Neural cell (in vitro differentiated cells): ENCODE data around the gene OPRL1. TPM values are rescaled to one million over a fixed set of nuclear protein-coding genes. Genes with fewer than 3 reads are reported as not detected.
"Not testable (repeated sequence)": the region's sequence is repeated elsewhere in the genome, so short reads cannot be mapped to it uniquely, and the experiment has no call there.

Source experiments
- H2AFZ ChIP-seq: fragments of 200-600, 300-800 bp; sonication (generic), shearing (Covaris generic); 2 replicates; pipeline ENCODE4 v1.6.0; 2014; ENCODE audit warnings: low read depth, mild to moderate bottlenecking, antibody characterized with exemption, low read length, moderate library complexity
- H3F3A ChIP-seq: fragments of 200-600 bp; shearing (Covaris generic); 2 replicates; pipeline ENCODE4 v1.6.1; 2016; ENCODE audit warnings: mild to moderate bottlenecking, moderate library complexity, mixed read lengths, antibody characterized with exemption, low read length; ENCODE audit not compliant: insufficient read depth, poor library complexity, severe bottlenecking
- H3K27ac ChIP-seq: fragments of 200-600, 300-800 bp; sonication (generic), shearing (Covaris generic); 2 replicates; pipeline ENCODE4 v1.5.1; 2014; ENCODE audit warnings: mild to moderate bottlenecking, low read length, moderate library complexity
- H3K27me3 ChIP-seq: fragments of 300-800, 200-600 bp; sonication (generic), shearing (Covaris generic); 2 replicates; pipeline ENCODE4 v1.6.0; 2014; ENCODE audit warnings: mild to moderate bottlenecking, low read depth, low read length, moderate library complexity; ENCODE audit not compliant: insufficient read depth
- H3K36me3 ChIP-seq: fragments of 300-800, 200-600 bp; sonication (generic), shearing (Covaris generic); 2 replicates; pipeline ENCODE4 v1.5.1; 2014; ENCODE audit warnings: mild to moderate bottlenecking, antibody characterized with exemption, low read length, moderate library complexity; ENCODE audit not compliant: insufficient read depth
- H3K4me2 ChIP-seq: fragments of 300-800, 200-600 bp; sonication (generic), shearing (Covaris generic); 2 replicates; pipeline ENCODE4 v1.6.0; 2014; ENCODE audit warnings: mild to moderate bottlenecking, low read length
- H3K4me3 ChIP-seq: fragments of 300-800, 200-600 bp; sonication (generic), shearing (Covaris generic); 2 replicates; pipeline ENCODE4 v1.5.1; 2014; ENCODE audit warnings: mild to moderate bottlenecking, low read length, moderate library complexity
- H3K79me2 ChIP-seq: fragments of 200-600 bp; shearing (Covaris generic); replicated peaks from 2 replicates; pipeline ENCODE4 v1.6.0; 2014; ENCODE audit warnings: mild to moderate bottlenecking, low read length, moderate library complexity; ENCODE audit not compliant: insufficient read depth
- H3K9ac ChIP-seq: fragments of 300-800, 200-600 bp; sonication (generic), shearing (Covaris generic); 2 replicates; pipeline ENCODE4 v1.6.1; 2016; ENCODE audit warnings: mild to moderate bottlenecking, low read length, mixed read lengths
- H3K9me2 ChIP-seq: fragments of 200-600 bp; shearing (Covaris generic); 2 replicates; pipeline ENCODE4 v1.6.1; 2016; ENCODE audit warnings: mild to moderate bottlenecking, low read length, mixed read lengths; ENCODE audit not compliant: insufficient read depth
- H3K9me3 ChIP-seq: fragments of 200-600, 300-800 bp; sonication (generic), shearing (Covaris generic); 2 replicates; pipeline ENCODE4 v1.6.1; 2016; ENCODE audit warnings: mild to moderate bottlenecking, mixed run types, low read length, moderate library complexity, mixed read lengths
- H4K20me1 ChIP-seq: fragments of 200-600 bp; shearing (Covaris generic); 2 replicates; pipeline ENCODE4 v1.6.1; 2016; ENCODE audit warnings: mild to moderate bottlenecking, mixed run types; ENCODE audit not compliant: insufficient read depth
- EP300 ChIP-seq: fragments of 450-650 bp; conservative IDR thresholded peaks from 2 replicates; pipeline ENCODE4 v1.6.1; 2014; ENCODE audit warnings: antibody characterized with exemption, mild to moderate bottlenecking, moderate library complexity; ENCODE audit not compliant: poor library complexity, severe bottlenecking
- EZH2 ChIP-seq: fragments of 200-600, 300-800 bp; shearing (Covaris generic), sonication (generic); IDR thresholded peaks from 2 replicates; pipeline ENCODE4 v1.6.1; 2014; ENCODE audit warnings: antibody characterized with exemption, low read length, borderline replicate concordance, mild to moderate bottlenecking; ENCODE audit not compliant: insufficient read depth, poor library complexity, severe bottlenecking
- MXI1 ChIP-seq: fragments of 450-650 bp; conservative IDR thresholded peaks from 2 replicates; pipeline ENCODE4 v1.6.1; 2014; ENCODE audit warnings: antibody characterized with exemption, mild to moderate bottlenecking; ENCODE audit not compliant: poor library complexity, severe bottlenecking
- POLR2AphosphoS5 ChIP-seq: IDR thresholded peaks from 2 replicates; pipeline ENCODE4 v1.6.1; 2012
- RAD21 ChIP-seq: fragments of 450-650 bp; conservative IDR thresholded peaks from 2 replicates; pipeline ENCODE4 v1.6.1; 2014; ENCODE audit warnings: antibody characterized with exemption, mild to moderate bottlenecking, moderate library complexity
- SMC3 ChIP-seq: fragments of 450-650 bp; conservative IDR thresholded peaks from 2 replicates; pipeline ENCODE4 v1.6.1; 2014; ENCODE audit warnings: antibody characterized with exemption, mild to moderate bottlenecking, moderate library complexity; ENCODE audit not compliant: poor library complexity
- TAF1 ChIP-seq: IDR thresholded peaks from 2 replicates; pipeline ENCODE4 v1.6.1; 2012; ENCODE audit warnings: low read depth
- polyA plus RNA-seq: library from polyadenylated mRNA; depleted of rRNA; stranded (reverse); fragments of >200 nt; gene quantifications from 2 replicates; pipeline ENCODE4 v1.2.3, GENCODE V29; 2014
- TF ChIP-seq, protein P1 (sequence below): fragments of 450-650 bp; IDR thresholded peaks from 2 replicates; pipeline ENCODE4 v1.5.1; 2014; ENCODE audit warnings: antibody characterized with exemption, mild to moderate bottlenecking, moderate library complexity; ENCODE audit not compliant: poor library complexity, severe bottlenecking
- TF ChIP-seq, protein P2 (sequence below): IDR thresholded peaks from 2 replicates; pipeline ENCODE4 v1.6.1; 2012; ENCODE audit warnings: borderline replicate concordance

Gene OPRL1
- polyA plus RNA-seq, 1 donor from 2014 or later, result 18.3 TPM

DNA sequence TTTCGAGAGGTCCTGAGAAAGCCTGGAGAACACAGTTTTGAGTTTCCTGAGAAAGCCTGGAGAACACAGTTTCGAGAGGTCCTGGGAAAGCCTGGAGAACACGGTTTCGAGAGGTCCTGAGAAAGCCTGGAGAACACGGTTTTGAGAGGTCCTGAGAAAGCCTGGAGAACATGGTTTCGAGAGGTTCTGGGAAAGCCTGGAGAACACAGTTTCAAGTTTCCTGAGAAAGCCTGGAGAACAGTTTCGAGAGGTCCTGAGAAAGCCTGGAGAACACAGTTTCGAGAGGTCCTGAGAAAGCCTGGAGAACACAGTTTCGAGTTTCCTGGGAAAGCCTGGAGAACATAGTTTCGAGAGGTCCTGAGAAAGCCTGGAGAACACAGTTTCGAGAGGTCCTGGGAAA lies 43.6 kb downstream of the OPRL1 start:
- H3K27me3 ChIP-seq, H3K4me3 ChIP-seq, H2AFZ ChIP-seq, H3K79me2 ChIP-seq, H3F3A ChIP-seq, H3K9me2 ChIP-seq, H4K20me1 ChIP-seq, H3K9ac ChIP-seq, H3K4me2 ChIP-seq, H3K9me3 ChIP-seq, H3K27ac ChIP-seq, H3K36me3 ChIP-seq: not testable (repeated sequence)

DNA sequence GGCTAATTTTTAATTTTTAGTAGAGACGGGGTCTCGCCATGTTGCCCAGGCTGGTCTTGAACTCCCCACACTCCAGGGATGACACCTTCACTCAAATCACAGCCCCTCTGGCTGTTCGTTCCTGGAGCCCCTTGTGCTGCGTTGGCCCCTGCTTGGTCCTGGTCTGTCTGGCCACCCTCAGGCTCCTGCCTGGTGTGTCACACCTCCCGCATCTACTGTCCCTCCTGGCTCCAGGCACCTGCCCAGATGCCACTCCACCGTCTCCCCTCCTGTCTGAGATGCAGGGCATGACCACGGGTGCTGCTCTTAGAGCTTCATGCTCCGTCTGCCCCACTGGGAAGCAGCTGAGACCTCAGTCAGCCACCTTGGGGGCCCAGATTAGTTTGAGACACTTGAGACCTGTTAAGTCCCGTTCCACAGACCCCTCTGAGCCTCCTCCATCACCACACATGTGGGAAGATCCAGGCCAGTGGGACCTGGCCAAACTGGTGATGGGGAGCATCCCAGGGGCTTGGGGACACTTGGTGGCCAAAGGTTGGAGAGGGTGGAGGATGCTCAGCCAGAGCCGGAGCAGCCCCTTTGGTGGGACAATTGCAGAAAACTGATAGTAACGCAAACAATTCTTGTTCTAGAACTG lies 49.4 kb downstream of the OPRL1 start:
- Histone ChIP-seq H3K79me2 (no peaks in the 10 kb centered on the region), H3K36me3 (no peaks in the 10 kb centered on the region), H3K27me3 (no peaks in the 10 kb centered on the region), H3K4me2 (no peak overlapping the region), H3K9ac (no peak overlapping the region), H4K20me1 (no peaks in the 10 kb centered on the region), H3K4me3 (no peak overlapping the region), H3F3A (no peaks in the 10 kb centered on the region), H3K9me3 (no peaks in the 10 kb centered on the region), H3K27ac (no peak overlapping the region), H3K9me2 (no peaks in the 10 kb centered on the region), H2AFZ (no peak overlapping the region)
- TF ChIP-seq, protein P1, sequence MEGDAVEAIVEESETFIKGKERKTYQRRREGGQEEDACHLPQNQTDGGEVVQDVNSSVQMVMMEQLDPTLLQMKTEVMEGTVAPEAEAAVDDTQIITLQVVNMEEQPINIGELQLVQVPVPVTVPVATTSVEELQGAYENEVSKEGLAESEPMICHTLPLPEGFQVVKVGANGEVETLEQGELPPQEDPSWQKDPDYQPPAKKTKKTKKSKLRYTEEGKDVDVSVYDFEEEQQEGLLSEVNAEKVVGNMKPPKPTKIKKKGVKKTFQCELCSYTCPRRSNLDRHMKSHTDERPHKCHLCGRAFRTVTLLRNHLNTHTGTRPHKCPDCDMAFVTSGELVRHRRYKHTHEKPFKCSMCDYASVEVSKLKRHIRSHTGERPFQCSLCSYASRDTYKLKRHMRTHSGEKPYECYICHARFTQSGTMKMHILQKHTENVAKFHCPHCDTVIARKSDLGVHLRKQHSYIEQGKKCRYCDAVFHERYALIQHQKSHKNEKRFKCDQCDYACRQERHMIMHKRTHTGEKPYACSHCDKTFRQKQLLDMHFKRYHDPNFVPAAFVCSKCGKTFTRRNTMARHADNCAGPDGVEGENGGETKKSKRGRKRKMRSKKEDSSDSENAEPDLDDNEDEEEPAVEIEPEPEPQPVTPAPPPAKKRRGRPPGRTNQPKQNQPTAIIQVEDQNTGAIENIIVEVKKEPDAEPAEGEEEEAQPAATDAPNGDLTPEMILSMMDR, result no peak
- TF ChIP-seq TAF1, result no peak
- no peak for TF ChIP-seq MXI1
- TF ChIP-seq, protein P2, sequence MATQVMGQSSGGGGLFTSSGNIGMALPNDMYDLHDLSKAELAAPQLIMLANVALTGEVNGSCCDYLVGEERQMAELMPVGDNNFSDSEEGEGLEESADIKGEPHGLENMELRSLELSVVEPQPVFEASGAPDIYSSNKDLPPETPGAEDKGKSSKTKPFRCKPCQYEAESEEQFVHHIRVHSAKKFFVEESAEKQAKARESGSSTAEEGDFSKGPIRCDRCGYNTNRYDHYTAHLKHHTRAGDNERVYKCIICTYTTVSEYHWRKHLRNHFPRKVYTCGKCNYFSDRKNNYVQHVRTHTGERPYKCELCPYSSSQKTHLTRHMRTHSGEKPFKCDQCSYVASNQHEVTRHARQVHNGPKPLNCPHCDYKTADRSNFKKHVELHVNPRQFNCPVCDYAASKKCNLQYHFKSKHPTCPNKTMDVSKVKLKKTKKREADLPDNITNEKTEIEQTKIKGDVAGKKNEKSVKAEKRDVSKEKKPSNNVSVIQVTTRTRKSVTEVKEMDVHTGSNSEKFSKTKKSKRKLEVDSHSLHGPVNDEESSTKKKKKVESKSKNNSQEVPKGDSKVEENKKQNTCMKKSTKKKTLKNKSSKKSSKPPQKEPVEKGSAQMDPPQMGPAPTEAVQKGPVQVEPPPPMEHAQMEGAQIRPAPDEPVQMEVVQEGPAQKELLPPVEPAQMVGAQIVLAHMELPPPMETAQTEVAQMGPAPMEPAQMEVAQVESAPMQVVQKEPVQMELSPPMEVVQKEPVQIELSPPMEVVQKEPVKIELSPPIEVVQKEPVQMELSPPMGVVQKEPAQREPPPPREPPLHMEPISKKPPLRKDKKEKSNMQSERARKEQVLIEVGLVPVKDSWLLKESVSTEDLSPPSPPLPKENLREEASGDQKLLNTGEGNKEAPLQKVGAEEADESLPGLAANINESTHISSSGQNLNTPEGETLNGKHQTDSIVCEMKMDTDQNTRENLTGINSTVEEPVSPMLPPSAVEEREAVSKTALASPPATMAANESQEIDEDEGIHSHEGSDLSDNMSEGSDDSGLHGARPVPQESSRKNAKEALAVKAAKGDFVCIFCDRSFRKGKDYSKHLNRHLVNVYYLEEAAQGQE, result no peak
- no peak for TF ChIP-seq EZH2
- TF ChIP-seq SMC3, result no peak
- no peak for TF ChIP-seq EP300
- TF ChIP-seq RAD21, result no peak
- TF ChIP-seq POLR2AphosphoS5, result no peak

DNA sequence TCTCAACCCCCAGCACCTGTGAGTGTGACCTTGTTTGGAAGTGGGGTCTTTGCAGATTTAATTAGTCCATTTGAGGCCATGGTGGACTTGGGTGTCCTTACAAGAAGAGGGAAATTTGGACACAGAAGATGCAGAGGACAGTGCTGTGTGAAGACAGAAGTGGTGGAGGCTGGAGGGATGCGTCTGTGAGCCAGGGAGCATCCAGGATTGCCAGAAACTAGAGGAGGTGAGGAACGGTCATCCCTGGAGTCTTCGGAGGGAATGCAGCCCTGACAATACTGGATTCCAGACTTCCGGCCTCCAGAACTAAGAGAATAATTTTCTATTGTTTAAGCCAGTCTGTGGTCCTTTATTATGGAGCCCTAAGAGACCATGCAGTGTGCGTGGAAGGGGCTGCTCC lies 50.4 kb downstream of the OPRL1 start:
- H3K27ac ChIP-seq, result no peak overlapping the region
- H3K9ac ChIP-seq, result no peak overlapping the region
- H3K4me2 ChIP-seq, result no peak overlapping the region
- H3F3A ChIP-seq, result no peaks in the 10 kb centered on the region
- no peaks in the 10 kb centered on the region for H4K20me1 ChIP-seq
- no peak overlapping the region for H3K4me3 ChIP-seq
- H3K79me2 ChIP-seq, result no peaks in the 10 kb centered on the region
- TF ChIP-seq, protein P2, result no peak
- TF ChIP-seq TAF1 (no peak), EP300 (no peak), EZH2 (no peak), MXI1 (no peak), POLR2AphosphoS5 (no peak), SMC3 (no peak), RAD21 (no peak)
- TF ChIP-seq, protein P1, result no peak
- no peaks in the 10 kb centered on the region for H3K27me3 ChIP-seq
- no peaks in the 10 kb centered on the region for H3K9me2 ChIP-seq
- no peak overlapping the region for H2AFZ ChIP-seq
- H3K9me3 ChIP-seq, result no peaks in the 10 kb centered on the region
- no peaks in the 10 kb centered on the region for H3K36me3 ChIP-seq
